GM19035 (cell line): ENCODE results near the gene SLC24A3.
"Not testable (repeated sequence)": the region's sequence is repeated elsewhere in the genome, so short reads cannot be mapped to it uniquely, and the experiment has no call there.

Experiments used
- ATAC-seq: cut with Tn5 transposase; IDR thresholded peaks from one replicate; pipeline ENCODE4 v1.9.1; 2021; ENCODE audit not compliant: unreplicated experiment

SLC24A3 gene

GRCh38 chr20:19727251-19727847, 514.9 kb downstream of the SLC24A3 start:
- ATAC-seq = no peak

- no peak for ATAC-seq
These were observed 517.2 kb downstream of the SLC24A3 start for GRCh38 chr20:19729672-19730071.

- ATAC-seq = no peak
These were observed 518.3 kb downstream of the SLC24A3 start for GRCh38 chr20:19730706-19731105.

- no peak for ATAC-seq
These were observed 522.4 kb downstream of the SLC24A3 start for GRCh38 chr20:19734811-19735210.

GRCh38 chr20:19735446-19735845, 523.0 kb downstream of the SLC24A3 start:
- ATAC-seq = no peak

GRCh38 chr20:19737025-19737424, 524.6 kb downstream of the SLC24A3 start:
- ATAC-seq = no peak

GRCh38 chr20:19738951-19739350, 526.5 kb downstream of the SLC24A3 start:
- no peak for ATAC-seq

GRCh38 chr20:19739351-19739750, 526.9 kb downstream of the SLC24A3 start:
- no peak for ATAC-seq

- no peak for ATAC-seq
These were observed 528.1 kb downstream of the SLC24A3 start for GRCh38 chr20:19740512-19740911.

GRCh38 chr20:19741924-19742323, 529.5 kb downstream of the SLC24A3 start:
- ATAC-seq = no peak

GRCh38 chr20:19742974-19743639, 530.7 kb downstream of the SLC24A3 start:
- ATAC-seq = no peak

GRCh38 chr20:19743640-19743995, 531.2 kb downstream of the SLC24A3 start:
- no peak for ATAC-seq

- ATAC-seq = no peak
These were observed 532.7 kb downstream of the SLC24A3 start for GRCh38 chr20:19745106-19745505.

- ATAC-seq = no peak
These were observed 533.1 kb downstream of the SLC24A3 start for GRCh38 chr20:19745584-19745983.

GRCh38 chr20:19746396-19746795, 534.0 kb downstream of the SLC24A3 start:
- ATAC-seq = no peak

- no peak for ATAC-seq
These were observed 535.5 kb downstream of the SLC24A3 start for GRCh38 chr20:19747903-19748302.

- ATAC-seq = no peak
These were observed 536.2 kb downstream of the SLC24A3 start for GRCh38 chr20:19748681-19749080.

GRCh38 chr20:19749618-19750071, 537.2 kb downstream of the SLC24A3 start:
- no peak for ATAC-seq

- ATAC-seq = no peak
These were observed 537.7 kb downstream of the SLC24A3 start for GRCh38 chr20:19750101-19750606.

GRCh38 chr20:19750907-19751636, 538.6 kb downstream of the SLC24A3 start:
- no peak for ATAC-seq

- not testable (repeated sequence) for ATAC-seq
These were observed 541.8 kb downstream of the SLC24A3 start for GRCh38 chr20:19754201-19754600.
